Measurements from ENCODE around the gene CHST8. TPM values are rescaled to one million over a fixed set of nuclear protein-coding genes. Genes with fewer than 3 reads are reported as not detected.

CHST8 gene
- total RNA-seq, 1 donor from 2014 or later: 0.35 TPM

GRCh38 chr19:33819880-33820781 lies 198.4 kb downstream of the CHST8 start:
- Mint-ChIP-seq H3K4me1 (ENCODE audit: unreplicated experiment) (peaks cover 18% of the 10 kb centered on the region), H3K4me3 (ENCODE audit: unreplicated experiment) (no peak overlapping the region)
- DNase-seq (ENCODE audit: extremely low spot score, unreplicated experiment): no peak

DNA sequence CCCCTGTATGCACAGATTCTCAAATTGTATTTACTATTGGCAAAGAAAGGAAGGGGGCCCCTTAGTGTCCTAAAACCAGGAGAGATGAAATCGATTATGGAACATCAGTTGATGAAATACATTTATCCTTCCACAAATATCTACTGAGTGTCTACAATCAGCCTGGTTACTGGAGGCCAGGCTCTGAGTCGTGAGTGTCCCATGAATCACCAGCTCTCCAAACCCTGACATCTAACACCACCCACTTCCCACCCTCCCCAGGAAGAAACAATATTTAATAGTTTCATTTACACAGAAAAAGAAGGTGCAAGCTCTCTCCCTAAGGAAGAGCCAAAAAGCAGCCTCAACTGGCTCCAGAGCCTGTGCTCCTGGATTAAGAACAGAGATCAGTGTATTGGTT lies 200.1 kb downstream of the CHST8 start:
- H3K27ac Mint-ChIP-seq (ENCODE audit: unreplicated experiment): no peak overlapping the region
- H3K4me3 Mint-ChIP-seq (ENCODE audit: unreplicated experiment): no peak overlapping the region
- H3K4me1 Mint-ChIP-seq (ENCODE audit: unreplicated experiment): peaks cover 12% of the 10 kb centered on the region
- no peaks in the 10 kb centered on the region for H3K36me3 Mint-ChIP-seq (ENCODE audit: unreplicated experiment)
- TF ChIP-seq CTCF (IDR thresholded peaks at IDR 0.05): no peak
- DNase-seq (ENCODE audit: extremely low spot score, unreplicated experiment): no peak
- no peaks in the 10 kb centered on the region for H3K27me3 Mint-ChIP-seq (ENCODE audit: unreplicated experiment)
- no peaks in the 10 kb centered on the region for H3K9me3 Mint-ChIP-seq (ENCODE audit: unreplicated experiment)

More at GRCh38 chr19:33819880-33820781, 198.4 kb downstream of the CHST8 start:
- no peak overlapping the region for H3K27ac Mint-ChIP-seq (ENCODE audit: unreplicated experiment)
- no peaks in the 10 kb centered on the region for H3K9me3 Mint-ChIP-seq (ENCODE audit: unreplicated experiment)
- no peaks in the 10 kb centered on the region for H3K27me3 Mint-ChIP-seq (ENCODE audit: unreplicated experiment)
- TF ChIP-seq CTCF (IDR thresholded peaks at IDR 0.05): no peak
- peaks cover 3% of the 10 kb centered on the region for H3K36me3 Mint-ChIP-seq (ENCODE audit: unreplicated experiment)

Other genes starting within 250 kb of the CHST8 start
- gene CEBPG, start 248.2 kb upstream of the CHST8 start, total RNA-seq: 39.7 and 41.1 TPM in 2 replicates
- 106 and 113 TPM in 2 replicates for gene PEPD, start 100.2 kb upstream of the CHST8 start, total RNA-seq
- gene KCTD15, start 174.9 kb downstream of the CHST8 start, total RNA-seq: 83.2 and 86.8 TPM in 2 replicates